HG03354 (cell line): ENCODE results near the gene MACROH2A1.

ENCODE experiments used
- ATAC-seq: cut with Tn5 transposase; IDR thresholded peaks from one replicate; pipeline ENCODE4 v1.9.1; 2021; ENCODE audit warnings: mild to moderate bottlenecking; ENCODE audit not compliant: unreplicated experiment, poor library complexity, severe bottlenecking

The MACROH2A1 gene

GRCh38 chr5:135399794-135400542 is 937 bp upstream of the MACROH2A1 start:
- ATAC-seq = no peak

- peak; percentile 40 for ATAC-seq
Measured at GRCh38 chr5:135398160-135398854, 724 bp downstream of the MACROH2A1 start.

- ATAC-seq = no peak
Measured at GRCh38 chr5:135397084-135397483, 1.9 kb downstream of the MACROH2A1 start.

GRCh38 chr5:135396459-135397055 is 2.5 kb downstream of the MACROH2A1 start:
- no peak for ATAC-seq

GRCh38 chr5:135395866-135396265 is 3.2 kb downstream of the MACROH2A1 start:
- ATAC-seq = no peak

GRCh38 chr5:135395451-135395850 is 3.6 kb downstream of the MACROH2A1 start:
- no peak for ATAC-seq

GRCh38 chr5:135394095-135394494 is 4.9 kb downstream of the MACROH2A1 start:
- no peak for ATAC-seq

- ATAC-seq = no peak
Measured at GRCh38 chr5:135393691-135394090, 5.3 kb downstream of the MACROH2A1 start.

- ATAC-seq = no peak
Measured at GRCh38 chr5:135393229-135393628, 5.8 kb downstream of the MACROH2A1 start.

GRCh38 chr5:135392256-135392655 is 6.8 kb downstream of the MACROH2A1 start:
- ATAC-seq = no peak

GRCh38 chr5:135391869-135392255 is 7.2 kb downstream of the MACROH2A1 start:
- no peak for ATAC-seq

GRCh38 chr5:135391116-135391868 is 7.7 kb downstream of the MACROH2A1 start:
- ATAC-seq = no peak

- no peak for ATAC-seq
Measured at GRCh38 chr5:135388860-135389435, 10.1 kb downstream of the MACROH2A1 start.

GRCh38 chr5:135387629-135387960 is 11.4 kb downstream of the MACROH2A1 start:
- no peak for ATAC-seq

- ATAC-seq = no peak
Measured at GRCh38 chr5:135386886-135387628, 12.0 kb downstream of the MACROH2A1 start.

- ATAC-seq = no peak
Measured at GRCh38 chr5:135386096-135386495, 12.9 kb downstream of the MACROH2A1 start.

- no peak for ATAC-seq
Measured at GRCh38 chr5:135385576-135385975, 13.5 kb downstream of the MACROH2A1 start.

- ATAC-seq = no peak
Measured at GRCh38 chr5:135384898-135385297, 14.1 kb downstream of the MACROH2A1 start.

- ATAC-seq = no peak
Measured at GRCh38 chr5:135383803-135384495, 15.1 kb downstream of the MACROH2A1 start.
